SJCRH30 (cell line): Measurements from ENCODE around the gene STARD10. TPM values are rescaled to one million over a fixed set of nuclear protein-coding genes. Genes with fewer than 3 reads are reported as not detected.

Source experiments
- DNase-seq, 2 experiments: peaks; one replicate each; pipeline ENCODE4 v3.0.0-alpha.2; 2015 to 2020
- H3K27ac ChIP-seq: fragments of 250-450 bp; sonication (Bioruptor Pico); 2 replicates; pipeline ENCODE4 v1.5.1; 2020; ENCODE audit warnings: mild to moderate bottlenecking, moderate library complexity
- H3K27me3 ChIP-seq: fragments of 250-450 bp; sonication (Bioruptor Pico); 2 replicates; pipeline ENCODE4 v1.5.1; 2020; ENCODE audit warnings: mild to moderate bottlenecking, moderate library complexity
- H3K36me3 ChIP-seq: fragments of 250-450 bp; sonication (Bioruptor Pico); 2 replicates; pipeline ENCODE4 v1.5.1; 2020; ENCODE audit warnings: mild to moderate bottlenecking, moderate library complexity
- H3K4me1 ChIP-seq: fragments of 250-450 bp; sonication (Bioruptor Pico); 2 replicates; pipeline ENCODE4 v1.5.1; 2020; ENCODE audit warnings: mild to moderate bottlenecking, moderate library complexity
- H3K4me3 ChIP-seq: fragments of 250-450 bp; sonication (Bioruptor Pico); 2 replicates; pipeline ENCODE4 v1.5.1; 2020; ENCODE audit warnings: mild to moderate bottlenecking, moderate library complexity
- H3K9me3 ChIP-seq: fragments of 250-450 bp; sonication (Bioruptor Pico); replicated peaks from 2 replicates; pipeline ENCODE4 v1.5.1; 2020; ENCODE audit warnings: mild to moderate bottlenecking, moderate library complexity
- total RNA-seq: library from RNA; depleted of rRNA; stranded (reverse); fragments of >200 nt; shearing (Covaris generic); gene quantifications from 2 replicates; pipeline ENCODE4 v1.2.3, GENCODE V29; 2014

STARD10 gene
- total RNA-seq, 1 experiment from 2014 or later: 10.3 TPM

- Histone ChIP-seq H3K4me1 (peaks cover 7% of the 10 kb centered on the region), H3K27me3 (no peaks in the 10 kb centered on the region), H3K9me3 (no peaks in the 10 kb centered on the region), H3K4me3 (no peak overlapping the region), H3K27ac (no peak overlapping the region), H3K36me3 (no peaks in the 10 kb centered on the region)
- no peak for DNase-seq
Measured at GRCh38 chr11:72720784-72721183, 73.1 kb downstream of the STARD10 start.

- H3K36me3 ChIP-seq: no peaks in the 10 kb centered on the region
- no peak overlapping the region for H3K4me3 ChIP-seq
- DNase-seq: no peak
- H3K27me3 ChIP-seq: no peaks in the 10 kb centered on the region
- H3K4me1 ChIP-seq: peaks cover 5% of the 10 kb centered on the region; the same call in 1 of the 2 replicates
- H3K9me3 ChIP-seq: no peaks in the 10 kb centered on the region
- H3K27ac ChIP-seq: no peak overlapping the region
Measured at GRCh38 chr11:72720047-72720446, 73.8 kb downstream of the STARD10 start.

- Histone ChIP-seq H3K9me3 (no peaks in the 10 kb centered on the region), H3K27me3 (no peaks in the 10 kb centered on the region), H3K27ac (no peak overlapping the region), H3K4me1 (peaks cover 5% of the 10 kb centered on the region; the same call in 1 of the 2 replicates), H3K4me3 (no peak overlapping the region), H3K36me3 (no peaks in the 10 kb centered on the region)
- DNase-seq: no peak
Measured at GRCh38 chr11:72719551-72719950, 74.3 kb downstream of the STARD10 start.

DNA sequence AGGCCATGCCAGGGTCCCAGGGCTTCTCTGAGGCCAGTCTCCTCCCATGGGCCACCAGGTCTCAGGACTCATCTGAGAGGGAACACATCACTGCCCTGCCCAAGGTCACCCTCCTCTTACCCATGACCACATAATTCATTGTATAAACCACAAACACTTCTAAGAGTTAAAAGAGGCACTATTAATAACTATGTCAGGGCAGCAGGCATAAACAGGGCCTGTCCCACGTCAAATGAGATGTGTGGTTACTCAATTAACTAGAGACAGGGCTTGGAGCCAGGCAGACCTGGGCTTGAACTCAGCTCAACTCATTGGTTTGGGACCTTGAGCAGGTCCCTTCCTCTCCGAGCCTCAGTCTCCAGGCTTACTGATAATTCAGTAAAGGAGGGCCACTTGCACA, 74.7 kb downstream of the STARD10 start:
- no peak for DNase-seq
- H3K27me3 ChIP-seq: no peaks in the 10 kb centered on the region
- H3K36me3 ChIP-seq: no peaks in the 10 kb centered on the region
- no peaks in the 10 kb centered on the region for H3K9me3 ChIP-seq
- no peak overlapping the region for H3K27ac ChIP-seq
- no peak overlapping the region for H3K4me3 ChIP-seq
- H3K4me1 ChIP-seq: peaks cover 5% of the 10 kb centered on the region; the same call in 1 of the 2 replicates

DNA sequence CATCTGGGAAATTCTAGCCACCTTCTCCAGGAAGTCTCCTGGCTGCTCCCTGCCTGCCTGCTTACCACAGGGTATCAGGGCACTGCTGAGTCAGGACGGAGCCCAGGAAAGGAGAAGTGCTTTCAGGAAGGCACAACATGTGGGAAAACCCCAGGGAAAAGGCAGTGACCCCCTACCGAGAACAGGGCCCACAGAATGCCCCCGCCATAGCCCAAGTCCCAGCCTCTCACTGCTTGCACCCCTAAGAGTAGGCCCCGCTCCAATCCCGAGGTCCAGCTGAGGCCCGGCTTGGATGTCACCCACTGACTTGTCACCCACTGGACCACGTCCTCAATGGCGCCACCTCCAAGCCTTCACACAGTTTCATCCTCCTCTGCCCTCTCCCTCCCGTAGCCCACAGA, 75.7 kb downstream of the STARD10 start:
- H3K4me1 ChIP-seq: peaks cover 5% of the 10 kb centered on the region; the same call in 1 of the 2 replicates
- no peak overlapping the region for H3K4me3 ChIP-seq

GRCh38 chr11:72716788-72717435, 76.9 kb downstream of the STARD10 start:
- H3K4me3 ChIP-seq: no peak overlapping the region
- no peak for DNase-seq
- no peaks in the 10 kb centered on the region for H3K9me3 ChIP-seq
- H3K36me3 ChIP-seq: no peaks in the 10 kb centered on the region
- H3K27ac ChIP-seq: no peak overlapping the region
- H3K27me3 ChIP-seq: no peaks in the 10 kb centered on the region
- peaks cover 5% of the 10 kb centered on the region; the same call in 1 of the 2 replicates for H3K4me1 ChIP-seq

More for the DNA sequence above, 75.7 kb downstream of the STARD10 start:
- Histone ChIP-seq H3K27me3 (no peaks in the 10 kb centered on the region), H3K9me3 (no peaks in the 10 kb centered on the region), H3K36me3 (no peaks in the 10 kb centered on the region), H3K27ac (no peak overlapping the region)
- DNase-seq: no peak

DNA sequence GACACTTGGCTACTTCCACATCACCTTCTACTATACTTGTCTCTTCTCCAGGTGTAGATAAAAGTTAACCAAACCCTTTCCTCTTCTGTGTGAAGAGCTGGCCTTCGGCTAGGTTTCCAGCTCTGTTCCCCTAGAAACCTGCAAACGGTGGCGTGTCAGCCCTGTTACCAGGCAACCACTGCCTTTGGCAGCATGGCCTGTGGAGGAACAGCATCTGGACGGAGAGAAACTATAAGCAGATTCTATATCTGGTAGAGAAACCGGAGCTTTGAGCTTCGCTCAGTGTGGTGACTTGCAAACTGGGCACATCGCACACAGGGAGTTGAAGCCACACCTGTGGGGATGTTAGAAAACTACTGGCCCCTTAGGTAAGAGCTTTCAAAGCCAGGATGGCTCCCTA, 77.6 kb downstream of the STARD10 start:
- Histone ChIP-seq H3K9me3 (no peaks in the 10 kb centered on the region), H3K4me3 (no peak overlapping the region), H3K27ac (no peak overlapping the region), H3K4me1 (peaks cover 3% of the 10 kb centered on the region; the same call in 1 of the 2 replicates), H3K27me3 (no peaks in the 10 kb centered on the region), H3K36me3 (no peaks in the 10 kb centered on the region)
- no peak for DNase-seq

- Histone ChIP-seq H3K27ac (no peak overlapping the region), H3K4me3 (no peak overlapping the region), H3K4me1 (no peaks in the 10 kb centered on the region), H3K9me3 (no peaks in the 10 kb centered on the region), H3K36me3 (no peaks in the 10 kb centered on the region), H3K27me3 (no peaks in the 10 kb centered on the region)
- no peak for DNase-seq
Measured at GRCh38 chr11:72712841-72713240, 81.0 kb downstream of the STARD10 start.

DNA sequence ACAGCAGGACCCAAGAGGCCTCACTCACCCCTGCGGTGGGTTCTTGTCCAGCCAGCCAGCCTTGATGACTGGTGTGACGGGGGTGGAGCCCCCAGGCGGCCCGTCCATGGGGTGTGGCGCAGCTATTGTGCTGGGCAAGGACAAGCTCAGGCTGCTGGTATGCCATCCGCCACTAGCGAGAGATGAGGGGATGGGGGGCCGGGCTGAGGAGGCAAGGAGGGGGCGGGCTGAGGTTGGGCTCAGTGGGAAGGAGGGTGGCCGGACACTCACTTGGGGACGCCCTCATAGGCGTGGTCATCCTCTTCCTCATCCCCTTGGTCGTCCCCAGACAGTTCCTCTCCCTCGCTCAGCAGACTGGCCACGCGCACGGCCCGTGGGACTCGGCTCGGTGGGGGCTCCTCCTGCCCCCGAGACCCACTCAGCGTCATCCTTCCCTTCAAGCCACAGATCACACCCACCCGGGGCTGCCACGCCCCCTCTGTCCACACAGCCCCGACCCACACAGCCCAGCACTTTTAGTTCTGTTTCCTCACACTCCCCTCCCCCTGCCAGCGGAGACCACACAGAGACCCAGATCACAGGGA, 81.6 kb downstream of the STARD10 start:
- Histone ChIP-seq H3K27ac (no peak overlapping the region), H3K36me3 (no peaks in the 10 kb centered on the region), H3K9me3 (no peaks in the 10 kb centered on the region), H3K4me3 (no peak overlapping the region), H3K27me3 (no peaks in the 10 kb centered on the region), H3K4me1 (no peaks in the 10 kb centered on the region)
- DNase-seq: no peak

DNA sequence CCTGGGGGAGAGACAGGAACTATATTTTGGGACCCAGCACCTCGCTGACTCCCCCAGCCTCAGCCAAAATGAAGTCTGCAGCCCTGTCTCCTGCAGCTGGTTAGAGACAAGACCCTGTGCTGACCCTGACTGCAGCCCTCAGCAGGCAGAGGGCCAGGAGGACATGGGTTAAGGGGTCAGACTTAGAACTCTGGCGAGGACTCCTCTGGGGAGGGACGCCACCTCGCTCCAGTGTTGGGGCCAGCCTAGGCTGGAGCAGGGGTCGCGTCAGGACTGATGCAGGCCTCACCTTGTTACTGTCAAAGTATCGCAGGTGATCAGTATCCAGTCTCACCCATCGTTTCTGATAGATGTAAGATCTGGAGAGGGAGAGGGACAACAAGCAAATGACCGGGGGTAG, 82.7 kb downstream of the STARD10 start:
- H3K4me3 ChIP-seq: no peak overlapping the region
- no peaks in the 10 kb centered on the region for H3K36me3 ChIP-seq
- H3K27ac ChIP-seq: no peak overlapping the region
- H3K9me3 ChIP-seq: no peaks in the 10 kb centered on the region
- no peaks in the 10 kb centered on the region for H3K27me3 ChIP-seq
- no peaks in the 10 kb centered on the region for H3K4me1 ChIP-seq
- DNase-seq: no peak

- DNase-seq: no peak
- Histone ChIP-seq H3K4me1 (no peaks in the 10 kb centered on the region), H3K36me3 (no peaks in the 10 kb centered on the region), H3K27ac (no peak overlapping the region), H3K9me3 (no peaks in the 10 kb centered on the region), H3K4me3 (no peak overlapping the region), H3K27me3 (no peaks in the 10 kb centered on the region)
Measured at GRCh38 chr11:72710278-72710677, 83.6 kb downstream of the STARD10 start.

DNA sequence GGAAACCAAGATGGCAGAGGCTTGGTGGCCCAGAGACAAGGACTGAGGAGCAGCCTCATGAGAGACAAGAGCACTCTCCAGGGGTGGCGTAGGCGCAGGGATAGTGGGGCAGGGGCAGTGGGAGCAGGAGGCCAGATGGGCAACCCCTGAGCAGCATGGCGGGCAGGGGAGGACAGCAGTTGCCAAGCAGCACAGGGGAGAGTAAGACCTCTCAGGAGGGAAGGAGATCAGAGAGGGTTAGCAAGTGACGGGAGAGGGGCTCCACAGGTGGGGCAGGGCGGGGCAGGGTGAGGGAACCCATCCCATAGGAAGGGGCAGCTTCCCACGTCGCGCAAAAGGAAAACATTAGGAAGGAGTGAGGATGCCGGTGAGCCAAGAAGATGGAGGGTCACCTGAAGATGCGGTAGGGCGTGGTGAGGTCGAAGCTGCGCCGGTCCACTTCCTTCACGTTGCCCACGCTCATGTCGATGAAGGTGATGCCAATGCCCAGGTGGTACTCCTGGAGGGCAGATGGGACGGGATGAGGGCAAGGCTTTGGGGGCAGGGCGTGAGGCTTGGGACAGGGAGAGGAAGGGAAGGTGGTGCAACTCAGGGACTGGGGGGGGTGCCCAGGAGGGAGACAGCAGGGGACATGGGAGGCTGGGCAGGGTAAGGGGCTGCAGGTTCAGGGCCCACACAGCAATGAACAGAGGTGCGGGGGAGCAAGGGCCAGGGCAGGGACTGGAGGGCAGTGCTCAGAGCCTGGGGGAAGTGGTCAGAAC, 84.2 kb downstream of the STARD10 start:
- no peak for DNase-seq
- no peaks in the 10 kb centered on the region for H3K9me3 ChIP-seq
- H3K4me1 ChIP-seq: peaks cover under 1% of the 10 kb centered on the region; the same call in 1 of the 2 replicates
- no peak overlapping the region for H3K4me3 ChIP-seq
- H3K27ac ChIP-seq: no peak overlapping the region
- H3K36me3 ChIP-seq: no peaks in the 10 kb centered on the region
- no peaks in the 10 kb centered on the region for H3K27me3 ChIP-seq

- no peak overlapping the region for H3K4me3 ChIP-seq
- H3K9me3 ChIP-seq: no peaks in the 10 kb centered on the region
- DNase-seq: no peak
- H3K27ac ChIP-seq: no peak overlapping the region
- peaks cover 12% of the 10 kb centered on the region for H3K4me1 ChIP-seq
- no peaks in the 10 kb centered on the region for H3K27me3 ChIP-seq
- no peaks in the 10 kb centered on the region for H3K36me3 ChIP-seq
Measured at GRCh38 chr11:72707032-72707431, 86.8 kb downstream of the STARD10 start.

DNA sequence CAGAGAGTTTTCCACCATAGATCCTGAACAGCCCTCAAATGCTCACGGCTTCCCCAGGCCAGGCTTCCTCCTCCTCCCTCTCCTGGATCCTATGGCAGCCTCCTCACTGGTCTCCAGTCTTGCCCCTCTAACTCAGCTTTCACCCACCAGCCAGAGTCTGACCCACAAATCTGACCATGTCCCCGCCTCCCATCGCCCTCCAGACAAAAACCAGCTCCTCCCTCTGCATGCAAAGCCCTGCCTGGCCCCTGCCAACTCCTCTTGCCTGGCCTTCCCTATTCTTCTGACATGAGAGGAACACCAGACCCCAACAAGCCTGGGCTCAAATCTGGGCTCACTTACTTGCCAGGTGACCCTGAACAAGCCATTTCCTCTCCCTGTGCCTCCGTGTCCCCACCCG, 87.3 kb downstream of the STARD10 start:
- H3K4me3 ChIP-seq: no peak overlapping the region
- peaks cover 12% of the 10 kb centered on the region for H3K4me1 ChIP-seq
- H3K9me3 ChIP-seq: no peaks in the 10 kb centered on the region
- H3K27me3 ChIP-seq: no peaks in the 10 kb centered on the region
- no peaks in the 10 kb centered on the region for H3K36me3 ChIP-seq
- no peak for DNase-seq
- H3K27ac ChIP-seq: no peak overlapping the region
